Adrenal gland (tissue), 12 donors: ENCODE results near the gene IQGAP2. TPM values are rescaled to one million over a fixed set of nuclear protein-coding genes. Genes with fewer than 3 reads are reported as not detected.

ENCODE experiments used
- DNase-seq, 7 donors: peaks; one replicate each; pipeline ENCODE4 v3.0.0-alpha.2; 2019 to 2020
- H3K27ac ChIP-seq, 5 donors: fragments of 200-600 bp; sonication (generic) in 4 of 5; 1 replicate in 3 of 5; 2 replicates in 2 of 5; pipeline versions ENCODE4 v1.5.1 to v1.8.0; 2016 to 2020; ENCODE audit warnings: mild to moderate bottlenecking in 1 of 5
- H3K27me3 ChIP-seq: fragments of 200-600 bp; 2 replicates; pipeline ENCODE4 v1.8.0; 2021
- H3K36me3 ChIP-seq, 2 donors: fragments of 200-600 bp; replicated peaks in 1 of 2; 1 replicate in 1 of 2; 2 replicates in 1 of 2; pipeline versions ENCODE4 v1.5.1 to v1.8.0; 2018 to 2022
- H3K4me1 ChIP-seq, 2 donors: fragments of 200-600 bp; replicated peaks in 1 of 2; 1 replicate in 1 of 2; 2 replicates in 1 of 2; pipeline versions ENCODE4 v1.5.1 to v1.8.0; 2018 to 2021
- H3K4me3 ChIP-seq, 4 donors: fragments of 200-600 bp; sonication (generic) in 3 of 4; one replicate each; pipeline ENCODE4 v1.5.1; 2016 to 2018
- H3K9me3 ChIP-seq, 3 donors: fragments of 200-600 bp; sonication (generic) in 1 of 3; replicated peaks in 1 of 3; 1 replicate in 2 of 3; 2 replicates in 1 of 3; pipeline versions ENCODE4 v1.5.1 to v1.8.0; 2016 to 2021
- CTCF ChIP-seq, 6 experiments: fragments of 450-650 bp in 4 of 6; fragments of 200-600 bp in 2 of 6; sonication (generic) in 1 of 6; IDR thresholded peaks; 1 replicate in 5 of 6; 2 replicates in 1 of 6; pipeline versions ENCODE4 v1.5.1 to v1.8.0; 2016 to 2021; ENCODE audit warnings: antibody characterized with exemption in 6 of 6, mild to moderate bottlenecking in 2 of 6, moderate library complexity in 1 of 6
- POLR2A ChIP-seq, 2 donors: fragments of 450-650 bp; IDR thresholded peaks; one replicate each; pipeline ENCODE4 v1.6.1; 2017; ENCODE audit warnings: antibody characterized with exemption in 2 of 2, mild to moderate bottlenecking in 2 of 2, moderate library complexity in 1 of 2
- WGBS, 4 donors: extraction: QIAGEN DNeasy Blood & Tissue Kit in 2 of 4; methylation state at CpG; one replicate each; pipeline versions ENCODE4 v1.1.5 to v1.1.7; 2013 to 2017; 5-methylcytosine and 5-hydroxymethylcytosine counted together
- intact Hi-C, 2 donors: fragments of 100-400 bp; cut with DNase I; formaldehyde crosslinking; loops; one replicate each; pipeline versions ENCODE4 v1.14.1 to v1.15.0; 2022 to 2023
- polyA plus RNA-seq, 3 donors: library from polyadenylated mRNA; stranded (reverse); fragments of 200-250 nt in 2 of 3; fragments of 350-450 nt in 1 of 3; fragmentation: Illumina TruSeq in 1 of 3; extraction: RNeasy Lipid Tissue Mini Kit (QIAGEN cat#74804) in 1 of 3; gene quantifications; one replicate each; pipeline ENCODE4 v1.2.3, GENCODE V29; 2013 to 2014
- total RNA-seq, 9 donors: library from RNA; depleted of rRNA in 4 of 9; stranded (reverse); fragments of >200 nt in 4 of 9; fragments of 120-200 nt in 1 of 9; fragmentation: NEBNext Ultra II Directional in 1 of 9; extraction: Animal tissue kit (Norgen Biotek cat#: 25700) in 1 of 9; gene quantifications; one replicate each; pipeline versions ENCODE4 v1.1.0 to v1.2.4, GENCODE V29; 2013 to 2023
- donor health status: healthy with polysubstance abuse.
- donor health status: Bipolar disorder and iron deficiency.
- donor health status: DM: yes; HTN: yes; CAD: no.
- donor health status: DM: no; HTN: no; CAD: no.
- donor health status: DM: no; HTN: no; CAD: no.
- donor health status: DM: yes; HTN: yes; CAD: no.

The IQGAP2 gene
- total and polyA plus RNA-seq, 12 donors, result 14.9 to 77.3 (median 36.1) TPM

GRCh38 chr5:76455531-76456133 lies 52.5 kb downstream of the IQGAP2 start:
- H3K36me3 ChIP-seq, result no peaks in the 10 kb centered on the region
- intact Hi-C loops, result no loop called here
- peaks cover 7 to 19% of the 10 kb centered on the region in 2 donors for H3K4me1 ChIP-seq
- peak in 2 of 7 donors; percentile 7 to 31 for DNase-seq
- no peaks in the 10 kb centered on the region for H3K27me3 ChIP-seq
- no peak overlapping the region for H3K4me3 ChIP-seq
- no peak for TF ChIP-seq POLR2A (IDR thresholded peaks at IDR 0.05)
- TF ChIP-seq CTCF (IDR thresholded peaks at IDR 0.05), result no peak
- H3K9me3 ChIP-seq, result no peaks in the 10 kb centered on the region
- peak overlapping the region in 2 of 5 donors; percentile 33 to 55 for H3K27ac ChIP-seq
- 30 to 42% (median 40%) methylated on average over 4 of the region's 4 CpGs for WGBS, 4 donors

- DNase-seq, result no peak
- no peaks in the 10 kb centered on the region for H3K9me3 ChIP-seq
- intact Hi-C loops, result no loop called here
- H3K4me1 ChIP-seq, result peaks cover 7 to 19% of the 10 kb centered on the region in 2 donors
- no peak for TF ChIP-seq CTCF (IDR thresholded peaks at IDR 0.05)
- no peak for TF ChIP-seq POLR2A (IDR thresholded peaks at IDR 0.05)
- peak overlapping the region in 2 of 5 donors; percentile 33 to 55 for H3K27ac ChIP-seq
- no peaks in the 10 kb centered on the region for H3K27me3 ChIP-seq
- no peaks in the 10 kb centered on the region for H3K36me3 ChIP-seq
- 79 to 87% (median 83%) methylated on average over 4 of the region's 4 CpGs for WGBS, 4 donors
- no peak overlapping the region for H3K4me3 ChIP-seq
These were observed 53.2 kb downstream of the IQGAP2 start for GRCh38 chr5:76456258-76456657.

- Histone ChIP-seq H3K4me3 (no peak overlapping the region), H3K27ac (peak overlapping the region in 1 of 5 donors; percentile 44), H3K9me3 (no peaks in the 10 kb centered on the region), H3K27me3 (no peaks in the 10 kb centered on the region), H3K36me3 (peaks cover 0 to 4% of the 10 kb centered on the region in 2 donors), H3K4me1 (peaks cover 7 to 19% of the 10 kb centered on the region in 2 donors)
- TF ChIP-seq CTCF (IDR thresholded peaks at IDR 0.05) (no peak), POLR2A (IDR thresholded peaks at IDR 0.05) (no peak)
- WGBS, 4 donors, result 48 to 53% (median 50%) methylated on average over 4 of the region's 4 CpGs
- intact Hi-C loops, result no loop called here
- no peak for DNase-seq
These were observed 54.8 kb downstream of the IQGAP2 start for GRCh38 chr5:76457674-76458485.

GRCh38 chr5:76458486-76458830 lies 55.4 kb downstream of the IQGAP2 start:
- DNase-seq, result no peak
- H3K27me3 ChIP-seq, result no peaks in the 10 kb centered on the region
- H3K36me3 ChIP-seq, result peaks cover 0 to 4% of the 10 kb centered on the region in 2 donors
- TF ChIP-seq POLR2A (IDR thresholded peaks at IDR 0.05), result no peak
- no peak for TF ChIP-seq CTCF (IDR thresholded peaks at IDR 0.05)
- H3K4me1 ChIP-seq, result peaks cover 7 to 19% of the 10 kb centered on the region in 2 donors
- intact Hi-C loops, result no loop called here
- WGBS, 4 donors, result 77 to 88% (median 79%) methylated on average over 1 of the region's 1 CpG
- H3K4me3 ChIP-seq, result no peak overlapping the region
- no peaks in the 10 kb centered on the region for H3K9me3 ChIP-seq
- peak overlapping the region in 1 of 5 donors; percentile 44 for H3K27ac ChIP-seq
